Measurements from ENCODE around the gene SLC15A1.

Gene SLC15A1

DNA sequence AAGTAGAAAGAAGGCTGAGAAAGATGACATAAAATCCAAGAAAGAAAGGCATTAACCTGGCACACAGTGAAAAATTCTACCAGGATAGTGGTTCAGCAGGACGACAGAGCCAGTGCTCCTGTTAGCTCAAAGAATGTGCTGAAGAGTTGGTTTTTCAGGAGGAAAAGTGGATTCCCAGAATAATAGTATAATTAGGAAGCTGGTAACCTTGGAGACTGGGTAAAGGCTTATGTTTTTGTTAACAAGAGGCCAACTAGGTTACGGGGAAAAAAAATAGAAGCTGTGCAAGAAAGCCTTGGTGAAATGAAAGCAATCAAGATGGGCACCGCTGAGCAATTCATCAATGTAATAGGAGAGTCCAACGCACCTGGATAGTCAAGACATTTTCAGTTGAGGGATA lies 54.7 kb downstream of the SLC15A1 start:
- TF ChIP-seq, protein P1, sequence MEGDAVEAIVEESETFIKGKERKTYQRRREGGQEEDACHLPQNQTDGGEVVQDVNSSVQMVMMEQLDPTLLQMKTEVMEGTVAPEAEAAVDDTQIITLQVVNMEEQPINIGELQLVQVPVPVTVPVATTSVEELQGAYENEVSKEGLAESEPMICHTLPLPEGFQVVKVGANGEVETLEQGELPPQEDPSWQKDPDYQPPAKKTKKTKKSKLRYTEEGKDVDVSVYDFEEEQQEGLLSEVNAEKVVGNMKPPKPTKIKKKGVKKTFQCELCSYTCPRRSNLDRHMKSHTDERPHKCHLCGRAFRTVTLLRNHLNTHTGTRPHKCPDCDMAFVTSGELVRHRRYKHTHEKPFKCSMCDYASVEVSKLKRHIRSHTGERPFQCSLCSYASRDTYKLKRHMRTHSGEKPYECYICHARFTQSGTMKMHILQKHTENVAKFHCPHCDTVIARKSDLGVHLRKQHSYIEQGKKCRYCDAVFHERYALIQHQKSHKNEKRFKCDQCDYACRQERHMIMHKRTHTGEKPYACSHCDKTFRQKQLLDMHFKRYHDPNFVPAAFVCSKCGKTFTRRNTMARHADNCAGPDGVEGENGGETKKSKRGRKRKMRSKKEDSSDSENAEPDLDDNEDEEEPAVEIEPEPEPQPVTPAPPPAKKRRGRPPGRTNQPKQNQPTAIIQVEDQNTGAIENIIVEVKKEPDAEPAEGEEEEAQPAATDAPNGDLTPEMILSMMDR (IDR thresholded peaks at IDR 0.05; ENCODE audit: control insufficient read depth, insufficient read depth, low read depth, low read length, missing control alignments): no peak
- no peak for DNase-seq (ENCODE audit: low read depth)

DNA sequence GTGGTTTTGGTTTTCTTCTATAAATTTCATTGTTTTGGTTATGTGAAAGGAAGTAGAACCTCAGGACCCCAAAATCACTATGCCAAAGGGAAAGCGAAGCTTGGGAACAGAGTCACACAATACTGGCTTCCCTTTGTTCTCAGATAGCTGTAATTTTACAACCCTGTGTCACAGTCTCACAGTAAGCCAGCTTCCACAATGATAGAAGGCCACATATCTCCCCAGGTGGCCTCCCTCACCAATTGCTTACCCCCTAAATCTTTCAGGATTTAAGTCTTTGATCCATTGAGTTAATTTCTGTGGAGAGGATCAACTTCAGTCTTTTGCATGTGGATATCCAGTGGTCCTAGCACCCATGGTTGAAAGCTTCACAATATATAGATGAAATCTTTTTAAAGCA lies 58.7 kb downstream of the SLC15A1 start:
- TF ChIP-seq, protein P1 (IDR thresholded peaks at IDR 0.05; ENCODE audit: control insufficient read depth, insufficient read depth, low read depth, low read length, missing control alignments): no peak
- H3K4me3 ChIP-seq (ENCODE audit: control insufficient read depth, low read depth, low read length): no peak overlapping the region
- DNase-seq (ENCODE audit: low read depth): no peak

More for the DNA sequence above, 54.7 kb downstream of the SLC15A1 start:
- H3K4me3 ChIP-seq (ENCODE audit: control insufficient read depth, low read depth, low read length): no peak overlapping the region

DNA sequence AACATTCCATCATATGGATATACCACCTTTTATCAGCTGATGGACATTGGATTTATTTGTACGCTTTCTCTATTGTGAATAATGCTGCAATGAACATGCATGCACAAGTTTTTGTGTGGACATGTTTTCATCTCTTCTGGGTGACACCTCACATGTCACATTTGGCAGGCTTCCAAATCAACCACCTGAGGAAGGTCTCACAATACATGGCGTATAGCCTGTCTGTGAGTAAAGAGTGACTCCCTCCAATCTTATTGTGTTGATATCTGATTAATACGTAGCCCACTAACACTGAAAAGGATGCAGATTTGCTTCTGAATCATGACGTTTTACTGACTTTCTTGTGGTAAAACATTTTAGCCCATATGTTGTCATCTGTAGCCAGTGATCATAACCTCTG lies 61.1 kb downstream of the SLC15A1 start:
- H3K4me3 ChIP-seq (ENCODE audit: control insufficient read depth, low read depth, low read length): no peak overlapping the region
- DNase-seq (ENCODE audit: low read depth): no peak
- TF ChIP-seq, protein P1 (IDR thresholded peaks at IDR 0.05; ENCODE audit: control insufficient read depth, insufficient read depth, low read depth, low read length, missing control alignments): no peak

DNA sequence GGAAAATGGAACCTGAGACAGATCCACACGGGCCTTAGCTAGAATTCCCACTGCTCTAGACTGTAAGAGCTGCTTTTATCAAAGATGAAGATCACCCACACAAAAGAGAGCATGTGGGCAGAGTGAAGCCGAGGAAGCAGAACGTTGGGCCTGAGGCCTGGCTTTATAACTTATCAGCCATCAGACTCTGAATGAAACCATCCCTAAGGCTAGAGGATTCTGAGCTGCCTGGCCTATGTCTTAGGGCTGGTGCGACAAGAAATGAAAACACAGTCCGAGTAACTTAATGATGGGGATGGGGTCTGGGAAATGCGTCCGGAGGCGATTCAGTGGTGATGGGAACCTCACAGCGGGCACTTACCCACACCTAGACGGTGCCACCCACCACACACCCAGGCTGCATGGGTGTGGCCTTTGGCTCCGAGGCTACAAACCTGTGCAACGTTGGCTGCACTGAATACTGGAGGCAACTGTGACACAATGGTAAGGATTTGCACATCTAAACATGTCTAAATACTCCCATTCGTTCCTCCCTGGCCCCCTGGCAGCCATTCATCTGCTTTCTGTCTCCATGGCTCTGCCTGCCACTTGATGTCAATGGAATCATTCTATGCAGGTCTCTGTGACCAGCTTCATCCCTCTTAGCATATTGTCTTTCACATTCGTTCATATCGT lies 62.0 kb downstream of the SLC15A1 start:
- DNase-seq (ENCODE audit: low read depth): no peak
- TF ChIP-seq, protein P1 (IDR thresholded peaks at IDR 0.05; ENCODE audit: control insufficient read depth, insufficient read depth, low read depth, low read length, missing control alignments): no peak
- no peak overlapping the region for H3K4me3 ChIP-seq (ENCODE audit: control insufficient read depth, low read depth, low read length)

DNA sequence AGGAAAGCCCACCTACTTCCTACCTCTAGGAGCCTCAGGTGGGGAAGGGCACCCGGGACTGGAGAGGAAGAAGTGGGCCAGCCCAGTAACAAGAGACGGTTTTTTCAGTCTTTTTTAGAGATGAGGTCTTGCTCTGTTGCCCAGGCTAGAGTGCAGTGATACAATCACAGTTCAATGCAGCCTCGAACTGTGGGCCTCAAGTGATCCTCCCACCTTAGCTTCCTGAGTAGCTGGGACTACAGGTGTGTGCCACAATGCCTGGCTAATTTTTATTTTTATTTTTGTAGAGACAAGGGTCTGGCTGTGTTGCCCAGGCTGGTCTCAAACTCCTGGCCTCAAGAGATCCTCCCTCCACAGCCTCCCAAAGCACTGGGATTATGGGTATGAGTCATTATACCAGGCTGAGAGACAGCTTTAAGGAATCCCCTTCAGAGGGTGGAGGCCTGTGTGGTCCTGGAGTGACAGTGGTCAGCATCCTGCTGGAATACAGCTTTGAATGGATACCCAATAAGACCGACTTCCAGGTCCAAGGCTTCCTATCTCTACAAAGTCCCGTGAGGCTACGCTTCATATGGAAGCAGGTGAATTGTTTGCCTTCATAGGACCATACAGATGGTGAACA lies 63.0 kb downstream of the SLC15A1 start:
- no peak for DNase-seq (ENCODE audit: low read depth)
- H3K4me3 ChIP-seq (ENCODE audit: control insufficient read depth, low read depth, low read length): no peak overlapping the region
- TF ChIP-seq, protein P1 (IDR thresholded peaks at IDR 0.05; ENCODE audit: control insufficient read depth, insufficient read depth, low read depth, low read length, missing control alignments): no peak

DNA sequence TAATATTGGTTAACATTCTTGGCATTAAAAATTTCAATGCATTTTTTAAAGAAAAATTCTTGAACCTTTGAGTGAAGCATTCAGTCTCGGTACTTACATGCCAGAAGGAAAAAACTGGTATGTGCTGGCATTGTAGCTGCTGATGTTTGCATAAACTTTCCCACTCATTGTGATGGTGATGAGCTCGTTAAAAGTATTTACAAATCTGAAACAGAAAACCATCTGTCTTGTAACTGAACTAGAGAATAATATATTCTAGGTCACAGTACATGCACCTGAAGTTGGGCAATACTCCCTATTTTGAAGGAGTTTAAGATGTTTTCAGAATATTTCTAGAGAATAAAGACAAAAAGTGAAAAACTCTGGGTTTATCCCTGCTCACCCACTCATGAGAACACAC lies 64.1 kb downstream of the SLC15A1 start:
- TF ChIP-seq, protein P1 (IDR thresholded peaks at IDR 0.05; ENCODE audit: control insufficient read depth, insufficient read depth, low read depth, low read length, missing control alignments): no peak
- DNase-seq (ENCODE audit: low read depth): no peak
- H3K4me3 ChIP-seq (ENCODE audit: control insufficient read depth, low read depth, low read length): no peak overlapping the region
